GM21515 (cell line): ENCODE results near the gene MCEE.
A peak's percentile ranks its signal among the peaks of the same experiment; 100 is the strongest.
"Not testable (repeated sequence)": the region's sequence is repeated elsewhere in the genome, so short reads cannot be mapped to it uniquely, and the experiment has no call there.

Source experiments
- ATAC-seq: cut with Tn5 transposase; IDR thresholded peaks from one replicate; pipeline ENCODE4 v1.9.1; 2021; ENCODE audit not compliant: unreplicated experiment

MCEE gene

GRCh38 chr2:71083752-71084312 lies 46.2 kb downstream of the MCEE start:
- ATAC-seq, result not testable (repeated sequence)

GRCh38 chr2:71083297-71083696 lies 46.7 kb downstream of the MCEE start:
- ATAC-seq, result not testable (repeated sequence)

GRCh38 chr2:71082402-71083252 lies 47.4 kb downstream of the MCEE start:
- no peak for ATAC-seq

GRCh38 chr2:71078624-71079023 lies 51.4 kb downstream of the MCEE start:
- ATAC-seq, result no peak

GRCh38 chr2:71074893-71075395 lies 55.1 kb downstream of the MCEE start:
- ATAC-seq, result no peak

- ATAC-seq, result no peak
Observed at GRCh38 chr2:71073475-71073874, 56.6 kb downstream of the MCEE start.

- ATAC-seq, result no peak
Observed at GRCh38 chr2:71072492-71072891, 57.5 kb downstream of the MCEE start.

GRCh38 chr2:71071681-71072398 lies 58.2 kb downstream of the MCEE start:
- ATAC-seq, result peak; percentile 39

- ATAC-seq, result no peak
Observed at GRCh38 chr2:71070294-71071093, 59.5 kb downstream of the MCEE start.

- no peak for ATAC-seq
Observed at GRCh38 chr2:71069376-71069775, 60.7 kb downstream of the MCEE start.

- ATAC-seq, result peak; percentile 47
Observed at GRCh38 chr2:71068218-71069035, 61.6 kb downstream of the MCEE start, which contains the start of gene NAGK. Gene NAGK, plus strand, starts transcription at chr2:71068648. Its CDS starts 36 bp downstream, at chr2:71068684.

GRCh38 chr2:71067567-71068217 lies 62.3 kb downstream of the MCEE start:
- no peak for ATAC-seq

GRCh38 chr2:71066856-71067255 lies 63.2 kb downstream of the MCEE start:
- ATAC-seq, result no peak

- ATAC-seq, result peak; percentile 31
Observed at GRCh38 chr2:71064754-71065621, 65.0 kb downstream of the MCEE start.

GRCh38 chr2:71064110-71064611 lies 65.9 kb downstream of the MCEE start:
- ATAC-seq, result no peak

GRCh38 chr2:71063216-71063615 lies 66.8 kb downstream of the MCEE start:
- no peak for ATAC-seq

GRCh38 chr2:71060871-71061270 lies 69.2 kb downstream of the MCEE start:
- no peak for ATAC-seq

GRCh38 chr2:71060211-71060610 lies 69.8 kb downstream of the MCEE start:
- no peak for ATAC-seq
